Gastrocnemius medialis (tissue), 4 donors: ENCODE results near the gene NOD2. TPM values are rescaled to one million over a fixed set of nuclear protein-coding genes. Genes with fewer than 3 reads are reported as not detected.

Source experiments
- ATAC-seq, 2 donors: fragments of 150-250 bp; one replicate each; pipeline ENCODE4 v1.9.1; 2016
- DNase-seq, 2 donors: peaks; one replicate each; pipeline ENCODE4 v3.0.0-alpha.2; 2019
- H3K27ac ChIP-seq, 4 donors: fragments of 200-600 bp; sonication (generic); 1 replicate in 1 of 4; 2 replicates in 3 of 4; pipeline ENCODE4 v1.5.1; 2016 to 2018; ENCODE audit warnings: mild to moderate bottlenecking in 2 of 4, moderate library complexity in 1 of 4
- H3K27me3 ChIP-seq, 3 donors: fragments of 200-600 bp; sonication (generic) in 2 of 3; 1 replicate in 1 of 3; 2 replicates in 2 of 3; pipeline versions ENCODE4 v1.5.1 to v1.6.0; 2016 to 2019; ENCODE audit warnings: mild to moderate bottlenecking in 1 of 3, moderate library complexity in 1 of 3
- H3K36me3 ChIP-seq, 2 donors: fragments of 200-600 bp; sonication (generic) in 1 of 2; one replicate each; pipeline ENCODE4 v1.5.1; 2017 to 2018
- H3K4me1 ChIP-seq, 2 donors: fragments of 200-600 bp; sonication (generic) in 1 of 2; one replicate each; pipeline ENCODE4 v1.5.1; 2016 to 2017; ENCODE audit warnings: mild to moderate bottlenecking in 2 of 2
- H3K4me3 ChIP-seq, 4 donors: fragments of 200-600 bp; sonication (generic) in 3 of 4; 1 replicate in 1 of 4; 2 replicates in 3 of 4; pipeline ENCODE4 v1.5.1; 2016 to 2019; ENCODE audit warnings: mild to moderate bottlenecking in 2 of 4
- H3K9me3 ChIP-seq, 3 donors: fragments of 200-600 bp; sonication (generic) in 2 of 3; 1 replicate in 1 of 3; 2 replicates in 2 of 3; pipeline ENCODE4 v1.5.1; 2016 to 2019
- POLR2A ChIP-seq, 2 donors: fragments of 450-650 bp; IDR thresholded peaks; one replicate each; pipeline ENCODE4 v1.6.1; 2017; ENCODE audit warnings: antibody characterized with exemption in 2 of 2, mild to moderate bottlenecking in 2 of 2, moderate library complexity in 2 of 2
- in situ Hi-C, 4 donors: fragments of 200-750 bp; cut with MboI; loops; one replicate each; pipeline versions ENCODE4 v1.15.0 to v1.8.0; 2017; ENCODE audit warnings: low sequenced_read_pairs in 4 of 4
- intact Hi-C: fragments of 100-400 bp; cut with DNase I; formaldehyde crosslinking; loops from one replicate; pipeline ENCODE4 v1.15.1; 2023; ENCODE audit warnings: low total_unique reads
- total RNA-seq, 4 donors: library from RNA; depleted of rRNA; stranded (reverse); fragments of >200 nt; gene quantifications; one replicate each; pipeline versions ENCODE4 v1.1.0 to v1.2.3, GENCODE V29; 2016
- TF ChIP-seq, protein P1 (sequence below), 5 experiments: fragments of 450-650 bp in 3 of 5; fragments of 200-600 bp in 2 of 5; sonication (generic) in 2 of 5; IDR thresholded peaks in 4 of 5; conservative IDR thresholded peaks in 1 of 5; 1 replicate in 4 of 5; 2 replicates in 1 of 5; pipeline ENCODE4 v1.5.1; 2016 to 2019; ENCODE audit warnings: antibody characterized with exemption in 5 of 5, mild to moderate bottlenecking in 3 of 5, moderate library complexity in 3 of 5

Gene NOD2
- total RNA-seq, 4 donors from 2014 or later = 0.27 to 2.1 (median 1.7) TPM

DNA sequence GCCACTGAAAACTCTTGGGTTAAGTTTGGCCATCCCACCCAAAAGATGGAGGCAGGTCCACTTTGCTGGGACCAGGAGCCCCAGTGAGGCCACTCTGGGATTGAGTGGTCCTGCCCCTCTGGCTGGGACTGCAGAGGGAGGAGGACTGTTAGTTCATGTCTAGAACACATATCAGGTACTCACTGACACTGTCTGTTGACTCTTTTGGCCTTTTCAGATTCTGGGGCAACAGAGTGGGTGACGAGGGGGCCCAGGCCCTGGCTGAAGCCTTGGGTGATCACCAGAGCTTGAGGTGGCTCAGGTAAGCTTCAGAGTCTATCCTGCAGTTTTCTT, 29.0 kb downstream of the NOD2 start:
- intact Hi-C loops (no loop called here), in situ Hi-C loops (no loop called here)
- Histone ChIP-seq H3K4me1 (no peaks in the 10 kb centered on the region), H3K4me3 (no peak overlapping the region), H3K9me3 (no peaks in the 10 kb centered on the region), H3K27ac (no peak overlapping the region), H3K36me3 (no peaks in the 10 kb centered on the region), H3K27me3 (no peaks in the 10 kb centered on the region)
- no peak for TF ChIP-seq POLR2A (IDR thresholded peaks at IDR 0.05)
- TF ChIP-seq, protein P1, sequence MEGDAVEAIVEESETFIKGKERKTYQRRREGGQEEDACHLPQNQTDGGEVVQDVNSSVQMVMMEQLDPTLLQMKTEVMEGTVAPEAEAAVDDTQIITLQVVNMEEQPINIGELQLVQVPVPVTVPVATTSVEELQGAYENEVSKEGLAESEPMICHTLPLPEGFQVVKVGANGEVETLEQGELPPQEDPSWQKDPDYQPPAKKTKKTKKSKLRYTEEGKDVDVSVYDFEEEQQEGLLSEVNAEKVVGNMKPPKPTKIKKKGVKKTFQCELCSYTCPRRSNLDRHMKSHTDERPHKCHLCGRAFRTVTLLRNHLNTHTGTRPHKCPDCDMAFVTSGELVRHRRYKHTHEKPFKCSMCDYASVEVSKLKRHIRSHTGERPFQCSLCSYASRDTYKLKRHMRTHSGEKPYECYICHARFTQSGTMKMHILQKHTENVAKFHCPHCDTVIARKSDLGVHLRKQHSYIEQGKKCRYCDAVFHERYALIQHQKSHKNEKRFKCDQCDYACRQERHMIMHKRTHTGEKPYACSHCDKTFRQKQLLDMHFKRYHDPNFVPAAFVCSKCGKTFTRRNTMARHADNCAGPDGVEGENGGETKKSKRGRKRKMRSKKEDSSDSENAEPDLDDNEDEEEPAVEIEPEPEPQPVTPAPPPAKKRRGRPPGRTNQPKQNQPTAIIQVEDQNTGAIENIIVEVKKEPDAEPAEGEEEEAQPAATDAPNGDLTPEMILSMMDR (IDR thresholded peaks at IDR 0.05 in 4 of 5, conservative IDR thresholded peaks at IDR 0.05 in 1 of 5) = no peak
- DNase-seq = no peak
- no peak for ATAC-seq

DNA sequence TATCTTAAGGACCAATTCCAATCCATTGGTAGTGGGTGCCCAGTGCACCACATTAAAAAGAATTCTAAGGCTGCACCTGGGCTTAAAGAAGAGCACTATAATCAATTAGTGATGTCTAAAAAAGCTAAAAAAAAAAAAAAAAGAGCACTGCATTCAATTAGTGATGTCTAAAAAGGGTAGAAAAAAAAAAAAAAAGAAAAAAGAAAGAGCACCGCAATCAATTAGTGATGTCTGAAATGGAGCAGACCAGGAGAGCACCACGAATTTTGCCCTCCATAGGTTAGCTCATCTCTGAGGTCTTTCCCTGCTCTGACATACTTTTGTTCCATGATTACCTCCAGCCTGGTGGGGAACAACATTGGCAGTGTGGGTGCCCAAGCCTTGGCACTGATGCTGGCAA, 29.6 kb downstream of the NOD2 start:
- H3K36me3 ChIP-seq = no peaks in the 10 kb centered on the region
- DNase-seq = no peak
- intact Hi-C loops = no loop called here

DNA sequence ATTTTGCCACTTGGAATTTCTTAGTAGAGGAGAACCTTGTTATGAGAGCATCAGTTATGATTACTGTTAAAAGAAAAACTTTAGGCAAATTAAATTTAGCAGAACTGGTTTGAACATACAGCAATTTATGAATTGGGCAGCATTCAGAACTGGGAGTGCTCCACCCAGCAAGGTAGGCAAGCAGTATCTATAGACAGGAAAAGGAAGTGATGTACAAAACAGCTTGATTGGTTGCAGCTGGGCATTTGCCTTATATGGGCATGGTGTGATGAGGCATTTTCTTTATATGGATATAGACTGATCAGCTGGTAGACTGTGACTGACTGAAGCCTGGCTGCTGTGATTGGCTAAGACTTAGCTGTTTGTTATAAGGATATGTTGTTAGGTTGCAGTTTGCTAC, 30.9 kb downstream of the NOD2 start:
- no peak for DNase-seq
- ATAC-seq = no peak
- in situ Hi-C loops (no loop called here), intact Hi-C loops (no loop called here)
- Histone ChIP-seq H3K27ac (no peak overlapping the region), H3K9me3 (no peaks in the 10 kb centered on the region), H3K27me3 (no peaks in the 10 kb centered on the region), H3K4me3 (no peak overlapping the region), H3K4me1 (no peaks in the 10 kb centered on the region), H3K36me3 (no peaks in the 10 kb centered on the region)
- TF ChIP-seq, protein P1 (IDR thresholded peaks at IDR 0.05 in 4 of 5, conservative IDR thresholded peaks at IDR 0.05 in 1 of 5) = no peak
- no peak for TF ChIP-seq POLR2A (IDR thresholded peaks at IDR 0.05)

More for the DNA sequence above, 29.6 kb downstream of the NOD2 start:
- no peak for TF ChIP-seq POLR2A (IDR thresholded peaks at IDR 0.05)
- TF ChIP-seq, protein P1 (IDR thresholded peaks at IDR 0.05 in 4 of 5, conservative IDR thresholded peaks at IDR 0.05 in 1 of 5) = no peak
- in situ Hi-C loops = no loop called here
- no peaks in the 10 kb centered on the region for H3K27me3 ChIP-seq
- H3K9me3 ChIP-seq = no peaks in the 10 kb centered on the region
- no peak for ATAC-seq
- no peaks in the 10 kb centered on the region for H3K4me1 ChIP-seq
- no peak overlapping the region for H3K27ac ChIP-seq
- no peak overlapping the region for H3K4me3 ChIP-seq

DNA sequence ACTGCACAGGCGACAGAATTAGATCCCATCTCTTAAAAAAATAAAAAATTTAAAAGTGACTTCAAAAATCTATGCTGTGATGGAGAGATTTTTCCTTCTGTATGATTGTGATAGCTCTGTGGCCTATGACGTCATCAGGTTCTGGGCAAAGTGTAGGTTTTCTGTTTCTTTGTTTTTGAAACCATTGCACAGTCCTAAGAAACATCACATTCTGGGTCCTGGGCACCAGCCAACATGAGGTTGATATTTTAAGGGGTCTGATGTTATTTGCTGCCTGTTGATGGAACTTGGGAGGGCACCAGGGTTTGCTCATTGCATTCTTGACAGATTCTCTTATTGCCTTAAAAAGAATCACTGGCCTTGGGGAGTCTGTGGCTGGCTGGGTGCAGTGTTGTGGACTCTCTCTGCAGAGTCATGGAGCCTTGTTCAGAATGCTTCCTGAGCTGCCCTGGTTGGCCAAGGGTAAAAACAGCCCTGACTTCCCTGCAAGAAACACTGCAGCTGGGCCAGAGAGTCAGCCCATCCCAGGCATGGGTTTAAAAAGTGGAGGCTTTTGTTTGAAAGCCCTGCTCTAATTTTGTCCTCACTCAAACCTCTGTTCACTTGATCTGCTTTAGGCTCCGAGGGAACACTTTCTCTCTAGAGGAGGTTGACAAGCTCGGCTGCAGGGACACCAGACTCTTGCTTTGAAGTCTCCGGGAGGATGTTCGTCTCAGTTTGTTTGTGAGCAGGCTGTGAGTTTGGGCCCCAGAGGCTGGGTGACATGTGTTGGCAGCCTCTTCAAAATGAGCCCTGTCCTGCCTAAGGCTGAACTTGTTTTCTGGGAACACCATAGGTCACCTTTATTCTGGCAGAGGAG, 38.0 kb downstream of the NOD2 start:
- H3K27me3 ChIP-seq = no peaks in the 10 kb centered on the region
- TF ChIP-seq POLR2A (IDR thresholded peaks at IDR 0.05) = no peak
- TF ChIP-seq, protein P1 (IDR thresholded peaks at IDR 0.05 in 4 of 5, conservative IDR thresholded peaks at IDR 0.05 in 1 of 5) = no peak
- ATAC-seq (no peak), DNase-seq (no peak)
- H3K4me3 ChIP-seq = no peak overlapping the region
- H3K36me3 ChIP-seq = no peaks in the 10 kb centered on the region
- H3K27ac ChIP-seq = no peak overlapping the region
- H3K4me1 ChIP-seq = peaks cover 0 to 7% of the 10 kb centered on the region in 2 donors
- H3K9me3 ChIP-seq = no peaks in the 10 kb centered on the region
- in situ Hi-C loops (no loop called here), intact Hi-C loops (no loop called here)
